ENCODE results near the gene CCDC77.

The CCDC77 gene

GRCh38 chr12:386651-387050, 14.8 kb upstream of the CCDC77 start:
- no peak for DNase-seq (ENCODE audit: extremely low spot score)
- CTCF ChIA-PET = no interaction called here
- no peak for TF ChIP-seq CTCF (IDR thresholded peaks at IDR 0.05; ENCODE audit: control extremely low read depth, extremely low read depth, low read depth, missing control alignments)
- POLR2A ChIA-PET = no interaction called here

- POLR2A ChIA-PET = no interaction called here
- no peak for DNase-seq (ENCODE audit: extremely low spot score)
- CTCF ChIA-PET = no interaction called here
- TF ChIP-seq CTCF (IDR thresholded peaks at IDR 0.05; ENCODE audit: control extremely low read depth, extremely low read depth, low read depth, missing control alignments) = no peak
Observed at GRCh38 chr12:388012-388411, 13.4 kb upstream of the CCDC77 start.

- ChIA-PET CTCF (interaction anchor here (1.1 to 1.6 kb wide), 2 partner anchors 11 to 13 kb away, joined by 3 read pairs; partner anchors contain the start of gene CCDC77), POLR2A (interaction anchor here (0.6 to 0.8 kb wide), 3 partner anchors 12 to 1200 kb away, joined by 3 to 6 read pairs (median 5); no protein-coding TSS in a partner anchor)
- TF ChIP-seq CTCF (IDR thresholded peaks at IDR 0.05; ENCODE audit: control extremely low read depth, extremely low read depth, low read depth, missing control alignments) = no peak
- DNase-seq (ENCODE audit: extremely low spot score) = peak; percentile 26
Observed at GRCh38 chr12:388541-389141, 12.8 kb upstream of the CCDC77 start.

GRCh38 chr12:389142-390096, 12.0 kb upstream of the CCDC77 start, which contains the start of gene KDM5A:
TSS of gene KDM5A (minus strand) at chr12:389320. CDS start at chr12:389091, 229 bp downstream.
- DNase-seq (ENCODE audit: extremely low spot score) = peak; percentile 92
- CTCF ChIA-PET = interaction anchor here (1.1 to 1.6 kb wide), 2 partner anchors 10 to 12 kb away, joined by 3 read pairs; partner anchors contain the start of gene CCDC77
- POLR2A ChIA-PET = interaction anchor here (0.6 to 1.2 kb wide), 4 partner anchors 12 to 1199 kb away, joined by 3 to 6 read pairs (median 4); no protein-coding TSS in a partner anchor
- TF ChIP-seq CTCF (IDR thresholded peaks at IDR 0.05; ENCODE audit: control extremely low read depth, extremely low read depth, low read depth, missing control alignments) = no peak

GRCh38 chr12:400828-401227, 616 bp upstream of the CCDC77 start:
- no peak for TF ChIP-seq CTCF (IDR thresholded peaks at IDR 0.05; ENCODE audit: control extremely low read depth, extremely low read depth, low read depth, missing control alignments)
- ChIA-PET CTCF (interaction anchor here (0.8 to 2.6 kb wide), 7 partner anchors 10 to 147 kb away, joined by 3 to 13 read pairs (median 4); partner anchors contain the start of gene KDM5A), POLR2A (interaction anchor here (0.6 kb wide), 2 partner anchors 11 to 12 kb away, joined by 3 to 5 read pairs; partner anchors contain the start of gene KDM5A)
- no peak for DNase-seq (ENCODE audit: extremely low spot score)

- ChIA-PET CTCF (interaction anchor here (0.9 to 2.6 kb wide), 7 partner anchors 10 to 146 kb away, joined by 3 to 13 read pairs (median 4); no protein-coding TSS in a partner anchor), POLR2A (interaction anchor here (0.6 kb wide), 1 partner anchor 13 kb away, joined by 6 read pairs; the partner anchor contains the start of gene KDM5A)
- no peak for TF ChIP-seq CTCF (IDR thresholded peaks at IDR 0.05; ENCODE audit: control extremely low read depth, extremely low read depth, low read depth, missing control alignments)
- DNase-seq (ENCODE audit: extremely low spot score) = no peak
Observed at GRCh38 chr12:402029-402389, 565 bp downstream of the CCDC77 start.

Data from GM10248 (cell line).